GM12878 (cell line): ENCODE data around the gene ARL4C. TPM values are rescaled to one million over a fixed set of nuclear protein-coding genes. Genes with fewer than 3 reads are reported as not detected.

Experiments
- ATAC-seq: fragments of 200-7000 bp; cut with Tn5 transposase; 3 replicates; pipeline ENCODE4 v1.9.1; 2020; ENCODE audit warnings: mild to moderate bottlenecking, moderate library complexity
- BruUV-seq: library from RNA; stranded (reverse); fragments of 400-500 nt; replicated peaks from 2 replicates; lab custom pipeline; 2021; lab: Mats Ljungman, UMichigan
- CTCF ChIA-PET: fragments of 300-600 bp; sonication (Branson Sonifier 250); formaldehyde crosslinking; extraction: SDS; loops from one replicate; lab custom pipeline; 2021; ENCODE audit warnings: inconsistent platforms; lab: Yijun Ruan, JAX
- POLR2A ChIA-PET: fragments of 350-600 bp; formaldehyde crosslinking; extraction: SDS; loops from one replicate; lab custom pipeline; 2021; ENCODE audit warnings: inconsistent platforms; lab: Charles Lee
- RAD21 ChIA-PET: fragments of 300-600 bp; sonication (Branson Sonifier 250); formaldehyde crosslinking; loops from one replicate; lab custom pipeline; 2023; ENCODE audit warnings: antibody characterized with exemption; ENCODE audit not compliant: unreplicated experiment; lab: Charles Lee
- SMC1A ChIA-PET: fragments of 300-600 bp; sonication (Branson Sonifier 250); formaldehyde crosslinking; loops from one replicate; lab custom pipeline; 2023; ENCODE audit not compliant: unreplicated experiment, uncharacterized antibody; lab: Charles Lee
- DNase-seq: peaks from one replicate; pipeline ENCODE4 v3.0.0-alpha.2; 2011; ENCODE audit warnings: low read depth, low spot score
- FAIRE-seq: peaks from 3 replicates; lab custom pipeline; 2011; peaks lifted over from hg19 to GRCh38; lab: Jason Lieb, UNC
- H2AFZ ChIP-seq: 2 replicates; pipeline ENCODE4 v1.6.0; 2011; ENCODE audit warnings: low read depth, low read length, control low read depth; ENCODE audit not compliant: control insufficient read depth
- H3K27ac ChIP-seq: 2 replicates; pipeline ENCODE4 v1.5.1; 2011; ENCODE audit warnings: control low read depth; ENCODE audit not compliant: control insufficient read depth, insufficient read depth
- H3K27me3 ChIP-seq, 2 experiments: replicated peaks in 1 of 2; 2 replicates each; pipeline versions ENCODE4 v1.6.0 to v1.6.1; 2011; ENCODE audit warnings: low read length in 1 of 2; ENCODE audit not compliant: control insufficient read depth in 2 of 2, insufficient read depth in 2 of 2
- H3K36me3 ChIP-seq, 2 experiments: 2 replicates each; pipeline ENCODE4 v1.5.1; 2011; ENCODE audit warnings: low read length in 1 of 2; ENCODE audit not compliant: control insufficient read depth in 2 of 2, insufficient read depth in 2 of 2
- H3K4me1 ChIP-seq: 2 replicates; pipeline ENCODE4 v1.6.1; 2011; ENCODE audit warnings: mild to moderate bottlenecking, low read length, moderate library complexity, mixed read lengths; ENCODE audit not compliant: control insufficient read depth, insufficient read depth
- H3K4me2 ChIP-seq: 2 replicates; pipeline ENCODE4 v1.6.0; 2011; ENCODE audit warnings: control low read depth; ENCODE audit not compliant: control insufficient read depth, insufficient read depth
- H3K4me3 ChIP-seq: fragments of 200-600 bp; sonication (generic); 2 replicates; pipeline ENCODE4 v1.5.1; 2016
- H3K79me2 ChIP-seq: 2 replicates; pipeline ENCODE4 v1.6.0; 2011; ENCODE audit warnings: low read length; ENCODE audit not compliant: control insufficient read depth, insufficient read depth
- H3K9ac ChIP-seq: 2 replicates; pipeline ENCODE4 v1.8.0; 2011; ENCODE audit warnings: low read length, control low read depth, mixed read lengths; ENCODE audit not compliant: control insufficient read depth, insufficient read depth
- H3K9me3 ChIP-seq: replicated peaks from 3 replicates; pipeline ENCODE4 v1.5.1; 2011; ENCODE audit warnings: mild to moderate bottlenecking, low read length; ENCODE audit not compliant: control insufficient read depth, insufficient read depth
- H4K20me1 ChIP-seq: 2 replicates; pipeline ENCODE4 v1.6.0; 2011; ENCODE audit not compliant: control insufficient read depth, insufficient read depth
- BCL3 ChIP-seq: IDR thresholded peaks from 2 replicates; pipeline ENCODE4 v1.6.1; 2011; ENCODE audit warnings: borderline replicate concordance, low read depth, mild to moderate bottlenecking, moderate library complexity, low read length; ENCODE audit not compliant: insufficient read depth, poor library complexity, severe bottlenecking
- CHD2 ChIP-seq: IDR thresholded peaks from 2 replicates; pipeline ENCODE4 v1.6.1; 2011; ENCODE audit warnings: low read depth, low read length, improper control_type of control experiment, borderline replicate concordance
- CHD4 ChIP-seq: fragments of 200-600 bp; sonication (generic); IDR thresholded peaks from 2 replicates; pipeline ENCODE4 v1.6.1; 2016; ENCODE audit warnings: mild to moderate bottlenecking
- ETV6 ChIP-seq, 2 experiments: fragments of 450-650 bp in 1 of 2; IDR thresholded peaks in 1 of 2; conservative IDR thresholded peaks in 1 of 2; 2 replicates each; pipeline ENCODE4 v1.6.1; 2014; ENCODE audit warnings: antibody characterized with exemption in 1 of 2, borderline replicate concordance in 1 of 2, low read depth in 1 of 2, mild to moderate bottlenecking in 1 of 2, moderate library complexity in 1 of 2
- HCFC1 ChIP-seq: fragments of 150-350 bp; IDR thresholded peaks from 2 replicates; pipeline ENCODE4 v1.6.1; 2014; ENCODE audit warnings: low read length
- IRF3 ChIP-seq: fragments of 450-650 bp; IDR thresholded peaks from 2 replicates; pipeline ENCODE4 v1.6.1; 2014; ENCODE audit warnings: mild to moderate bottlenecking
- NR2C2 ChIP-seq: IDR thresholded peaks from 2 replicates; pipeline ENCODE4 v1.6.1; 2011; ENCODE audit warnings: borderline replicate concordance, low read depth; ENCODE audit not compliant: control insufficient read depth, insufficient read length
- RFX5 ChIP-seq: IDR thresholded peaks from 2 replicates; pipeline ENCODE4 v1.6.1; 2011; ENCODE audit warnings: low read depth, low read length, improper control_type of control experiment
- SREBF1 ChIP-seq: IDR thresholded peaks from 2 replicates; pipeline ENCODE4 v1.6.1; 2012; ENCODE audit warnings: mild to moderate bottlenecking, low read length
- SREBF2 ChIP-seq: IDR thresholded peaks from 2 replicates; pipeline ENCODE4 v1.6.1; 2012; ENCODE audit warnings: mild to moderate bottlenecking, low read length
- ZNF217 ChIP-seq: fragments of 450-650 bp; IDR thresholded peaks from 2 replicates; pipeline ENCODE4 v1.6.1; 2017; ENCODE audit warnings: antibody characterized with exemption, mild to moderate bottlenecking
- ZNF24 ChIP-seq: fragments of 450-650 bp; IDR thresholded peaks from 2 replicates; pipeline ENCODE4 v1.6.1; 2017; ENCODE audit warnings: antibody characterized with exemption, mild to moderate bottlenecking
- ZNF274 ChIP-seq: IDR thresholded peaks from one replicate; pipeline ENCODE4 v1.8.0; 2011; ENCODE audit not compliant: insufficient read length, insufficient read depth
- ZZZ3 ChIP-seq: IDR thresholded peaks from 2 replicates; pipeline ENCODE4 v1.6.1; 2011; ENCODE audit warnings: low read depth; ENCODE audit not compliant: control insufficient read depth, insufficient read length
- WGBS: methylation state at CpG from one replicate; pipeline ENCODE4 v1.1.6; 2016; ENCODE audit warnings: low lambda C conversion rate; ENCODE audit not compliant: insufficient replicate concordance, insufficient coverage; ENCODE audit errors: missing lambda C conversion rate; 5-methylcytosine and 5-hydroxymethylcytosine counted together
- in situ Hi-C: fragments of 300-500 bp; cut with MboI; formaldehyde crosslinking; loops from 9 replicates; pipeline ENCODE4 v1.14.3; 2018; ENCODE audit warnings: mixed read lengths
- intact Hi-C: fragments of 100-400 bp; cut with micrococcal nuclease; formaldehyde crosslinking; loops from one replicate; pipeline ENCODE4 v1.14.2; 2022; ENCODE audit not compliant: unreplicated experiment
- polyA plus RNA-seq, 11 experiments: library from polyadenylated mRNA; depleted of rRNA in 4 of 11; unstranded in 6 of 11; stranded (reverse) in 5 of 11; fragments of >200 nt; fragmentation: Nextera tagmentation in 4 of 11; fragmentation: Illumina TruSeq in 1 of 11; extraction: Ambion mirVana in 4 of 11; extraction: Trizol in 1 of 11; gene quantifications; 1 replicate in 1 of 11; 2 replicates in 10 of 11; pipeline versions ENCODE4 v1.2.1 to v1.2.3, GENCODE V29; 2011 to 2016; ENCODE audit warnings: inconsistent platforms in 2 of 11, missing spikeins in 2 of 11, low read depth in 1 of 11
- total RNA-seq, 4 experiments: library from RNA; depleted of rRNA in 3 of 4; stranded (reverse); fragments of >200 nt in 3 of 4; fragmentation: Illumina TruSeq in 1 of 4; extraction: Trizol in 1 of 4; gene quantifications; 2 replicates each; pipeline versions ENCODE4 v1.2.1 to v1.2.3, GENCODE V29; 2013 to 2021

The ARL4C gene
- total and polyA plus RNA-seq, 10 of the 15 experiments (the other 5 are each of a cell fraction or from before 2014, with no cell fraction given), result 0.03 to 0.72 (median 0.06) TPM; not detected in 4

- BruUV-seq, result no TSS peak
- ChIA-PET SMC1A (no interaction called here), POLR2A (no interaction called here), CTCF (no interaction called here), RAD21 (no interaction called here)
- Histone ChIP-seq H3K27ac (no peak overlapping the region), H3K9ac (no peak overlapping the region), H4K20me1 (no peaks in the 10 kb centered on the region), H3K4me2 (no peak overlapping the region), H3K27me3 (no peaks in the 10 kb centered on the region), H3K79me2 (no peaks in the 10 kb centered on the region), H2AFZ (no peak overlapping the region), H3K9me3 (no peaks in the 10 kb centered on the region), H3K4me3 (no peak overlapping the region), H3K4me1 (peaks cover 9% of the 10 kb centered on the region), H3K36me3 (no peaks in the 10 kb centered on the region)
- DNase-seq (no peak), FAIRE-seq (no peak), ATAC-seq (no peak)
- WGBS, result 59% methylated on average over 5 of the region's 5 CpGs
- TF ChIP-seq ZZZ3 (no peak), HCFC1 (no peak), ZNF24 (no peak), ZNF217 (no peak), CHD4 (no peak), SREBF2 (no peak), IRF3 (no peak), RFX5 (no peak), CHD2 (no peak), ZNF274 (no peak), ETV6 (conservative IDR thresholded peaks at IDR 0.05 in 1 of 2, IDR thresholded peaks at IDR 0.05 in 1 of 2; ENCODE audit: borderline replicate concordance in 1 of 2, low read depth in 1 of 2) (no peak), SREBF1 (no peak), NR2C2 (no peak), BCL3 (no peak)
- intact Hi-C loops, result no loop called here
- in situ Hi-C loops, result no loop called here
These were observed 15.6 kb downstream of the ARL4C start for GRCh38 chr2:234481301-234481700.
